ENCODE data around the gene DQX1.
"Not testable (repeated sequence)": the region's sequence is repeated elsewhere in the genome, so short reads cannot be mapped to it uniquely, and the experiment has no call there.

The DQX1 gene

DNA sequence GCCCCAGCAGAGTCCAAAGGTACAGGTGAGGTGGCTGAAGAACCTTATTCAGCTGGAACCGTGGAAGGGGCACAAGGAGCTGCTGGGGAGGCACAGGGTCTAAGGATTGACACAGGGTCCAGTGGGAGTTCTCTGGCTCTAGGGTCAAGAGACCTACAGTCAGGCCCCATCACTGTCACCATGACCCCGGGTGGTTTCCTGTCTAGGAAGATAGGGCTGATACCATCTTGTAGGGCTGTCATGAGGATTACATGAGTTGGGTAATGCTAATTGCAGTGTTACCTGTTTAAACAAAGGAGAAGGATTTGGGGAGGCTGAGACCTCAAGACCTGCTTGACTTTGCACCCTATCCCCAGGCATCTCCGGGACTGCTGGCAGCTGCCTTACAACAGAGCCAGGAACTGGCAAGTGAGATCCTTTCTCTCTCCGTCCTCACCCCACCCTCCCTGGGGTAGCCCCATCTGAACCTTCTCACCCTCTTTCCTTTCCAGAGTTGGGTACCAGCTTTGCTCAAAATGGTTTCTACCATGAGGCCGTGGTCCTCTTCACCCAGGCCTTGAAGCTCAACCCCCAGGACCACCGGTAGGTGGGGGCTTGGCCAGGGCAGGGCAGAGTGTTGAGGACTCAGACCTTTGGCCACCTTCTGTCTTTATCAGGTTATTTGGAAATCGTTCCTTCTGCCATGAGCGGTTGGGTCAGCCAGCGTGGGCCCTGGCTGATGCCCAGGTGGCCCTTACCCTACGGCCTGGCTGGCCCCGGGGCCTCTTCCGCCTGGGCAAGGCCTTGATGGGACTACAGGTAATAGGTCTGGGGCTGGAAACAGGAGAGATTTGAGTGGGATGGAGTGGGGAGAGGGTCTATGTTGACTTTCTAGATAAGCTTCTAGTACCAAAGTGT is 34.1 kb downstream of the DQX1 start:
- no peak for DNase-seq

- no peak for DNase-seq
Measured at GRCh38 chr2:74489906-74490305, 36.1 kb downstream of the DQX1 start.

DNA sequence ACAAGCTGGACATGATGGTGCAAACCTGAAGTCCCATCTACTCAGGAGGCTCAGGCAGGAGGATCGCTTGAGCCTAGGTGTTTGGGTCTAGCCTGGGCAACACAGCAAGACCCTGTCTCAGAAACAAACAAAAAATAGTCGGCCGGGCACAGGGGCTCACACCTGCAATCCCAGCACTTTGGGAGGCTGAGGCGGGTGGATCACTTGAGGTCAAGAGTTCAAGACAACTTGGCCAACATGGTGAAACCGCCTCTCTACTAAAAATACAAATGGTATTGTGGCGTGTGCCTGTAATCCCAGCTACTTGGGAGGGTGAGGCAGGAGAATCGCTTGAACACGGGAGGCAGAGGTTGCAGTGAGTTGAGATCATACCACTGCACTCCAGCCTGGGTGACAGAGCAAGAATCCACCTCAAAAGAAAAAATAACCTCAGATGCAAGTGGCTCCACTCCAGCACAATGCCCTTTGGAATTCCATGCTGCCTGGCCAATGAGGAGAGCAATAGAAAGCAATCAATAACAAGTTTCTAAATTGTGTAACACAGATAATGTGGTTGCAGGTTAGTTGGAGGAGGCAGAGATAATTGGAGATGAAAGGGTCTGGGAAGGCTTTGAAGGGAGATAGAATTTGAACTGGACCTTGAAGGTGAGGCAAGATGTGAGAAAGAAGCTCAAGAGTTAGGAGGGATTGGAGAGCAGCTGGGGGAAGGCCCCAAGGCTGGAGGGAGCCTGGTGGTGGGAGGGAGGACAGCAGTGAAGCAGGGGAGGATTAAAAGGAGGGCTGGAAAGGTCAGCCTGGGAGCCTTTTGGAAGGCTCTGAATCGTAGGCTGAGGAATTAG is 37.2 kb downstream of the DQX1 start:
- DNase-seq = no peak

- no peak for DNase-seq
Measured at GRCh38 chr2:74486141-74486540, 39.9 kb downstream of the DQX1 start.

GRCh38 chr2:74483675-74484164 is 42.3 kb downstream of the DQX1 start:
- not testable (repeated sequence) for DNase-seq

GRCh38 chr2:74482801-74483674 is 43.0 kb downstream of the DQX1 start, which contains the start of the genes CCDC142 and TTC31:
TSS of gene CCDC142 (minus strand) at chr2:74482998. CDS start at chr2:74482837, 161 bp downstream.
TSS of gene TTC31 (plus strand) at chr2:74483081. CDS start at chr2:74483096, 15 bp downstream.
- peak; percentile 92 to 96 for DNase-seq

DNA sequence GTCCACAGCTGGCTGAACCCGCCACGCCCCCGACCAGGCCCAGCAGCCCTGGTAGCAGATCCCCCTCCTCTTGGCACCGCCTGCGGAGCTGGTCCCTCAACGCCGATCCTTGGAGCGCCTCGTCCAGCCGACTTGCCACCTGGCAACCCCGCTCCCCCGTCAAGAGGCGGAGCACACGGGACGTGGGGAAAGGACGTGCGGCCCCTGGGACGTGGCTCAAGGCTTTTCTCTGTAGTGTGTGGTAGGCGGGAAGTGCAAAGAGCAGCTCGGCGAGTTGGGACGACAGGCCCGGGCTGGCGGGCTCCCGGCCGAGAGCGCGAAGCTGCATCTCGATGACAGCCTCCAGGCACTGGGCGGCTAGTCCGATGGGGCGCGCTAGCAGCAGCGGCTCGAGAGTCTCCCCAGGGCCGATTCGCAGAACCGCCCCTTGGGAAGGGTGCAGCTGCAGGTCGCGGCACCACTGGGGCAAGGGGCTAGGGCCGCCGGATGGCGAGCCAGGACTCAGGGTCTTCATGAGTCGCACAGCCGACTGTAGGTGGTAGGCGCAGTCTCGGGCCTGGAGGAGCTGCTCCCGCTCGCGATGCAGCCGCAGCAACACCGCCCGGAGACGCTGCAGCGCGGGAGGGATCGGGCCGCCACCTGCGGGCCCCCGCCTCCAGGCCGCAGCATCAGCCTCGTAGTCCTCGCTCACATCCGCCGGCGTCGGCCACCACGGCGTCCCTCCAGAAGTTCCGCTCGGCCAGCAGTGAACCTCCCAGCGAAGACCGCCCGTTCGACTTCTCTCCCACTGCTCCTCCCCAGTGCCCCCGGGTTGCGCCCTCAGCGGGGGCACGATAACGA is 43.9 kb downstream of the DQX1 start:
- DNase-seq = peak; percentile 45 to 62

- no peak for DNase-seq
Measured at GRCh38 chr2:74481431-74481830, 44.6 kb downstream of the DQX1 start.

- no peak for DNase-seq
Measured at GRCh38 chr2:74474899-74475298, 51.1 kb downstream of the DQX1 start.

GRCh38 chr2:74474481-74474880 is 51.5 kb downstream of the DQX1 start:
- DNase-seq = no peak

DNA sequence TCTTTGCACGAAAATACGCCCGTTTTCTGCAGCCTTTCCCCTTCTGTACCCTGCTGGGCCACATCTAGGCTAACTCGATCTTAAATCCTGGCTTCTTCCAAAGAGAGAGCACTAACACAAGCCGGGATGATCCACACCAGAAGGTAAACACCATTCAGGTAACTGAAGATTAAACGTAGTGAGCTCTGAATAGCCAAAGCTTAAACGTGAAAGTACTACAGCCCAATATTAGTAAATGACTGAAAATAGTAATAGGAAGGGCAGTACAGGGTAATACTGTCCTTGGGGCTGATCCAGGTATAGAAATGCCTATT is 53.1 kb downstream of the DQX1 start:
- DNase-seq = no peak

DNA sequence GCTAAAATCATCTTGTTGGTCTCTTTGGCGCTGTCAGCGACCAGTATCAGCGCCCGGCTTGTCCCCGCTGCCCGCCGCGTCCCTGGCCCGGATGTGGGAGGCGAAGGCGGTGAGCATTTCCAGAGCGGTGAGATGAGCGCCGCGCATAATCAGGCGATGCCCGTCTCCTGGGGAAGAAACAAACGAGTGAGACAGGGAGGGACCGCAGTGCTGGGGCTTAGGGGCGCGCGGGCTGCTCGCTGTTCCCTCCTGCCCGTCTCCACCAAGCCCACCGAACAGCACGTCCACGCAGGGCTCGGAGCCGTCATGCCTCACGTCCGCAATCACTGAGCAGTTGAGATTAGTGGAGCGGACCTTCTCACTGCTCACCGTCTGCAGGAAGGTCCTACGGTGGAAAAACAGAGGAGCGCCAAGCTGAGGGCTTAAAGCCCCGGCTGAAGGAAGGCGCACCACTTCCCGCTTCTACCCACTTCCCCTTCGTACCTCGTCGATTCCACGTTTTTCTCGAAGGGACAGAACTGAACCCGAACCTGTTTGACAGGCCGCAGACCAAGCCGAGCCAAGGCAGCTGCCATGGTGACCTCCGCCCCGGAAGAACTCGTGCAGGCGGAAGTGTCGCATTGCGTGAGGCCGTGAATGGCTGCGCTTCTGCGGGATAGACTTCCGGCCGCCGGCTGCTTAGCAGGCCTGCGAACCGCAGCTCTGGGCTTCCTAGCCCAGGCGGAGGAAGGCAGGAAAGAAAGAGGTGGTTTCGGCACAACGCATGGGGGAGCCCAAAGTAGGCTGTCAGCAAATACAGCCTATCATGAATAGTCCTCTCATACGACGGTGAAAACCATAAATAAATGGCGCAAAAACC is 53.7 kb downstream of the DQX1 start, which contains the start of gene MRPL53:
TSS of gene MRPL53 (minus strand) at position 595 of the 859 bp plus-strand sequence. CDS start at position 575, 20 bp downstream.
- DNase-seq = peak; percentile 94 to 95

DNA sequence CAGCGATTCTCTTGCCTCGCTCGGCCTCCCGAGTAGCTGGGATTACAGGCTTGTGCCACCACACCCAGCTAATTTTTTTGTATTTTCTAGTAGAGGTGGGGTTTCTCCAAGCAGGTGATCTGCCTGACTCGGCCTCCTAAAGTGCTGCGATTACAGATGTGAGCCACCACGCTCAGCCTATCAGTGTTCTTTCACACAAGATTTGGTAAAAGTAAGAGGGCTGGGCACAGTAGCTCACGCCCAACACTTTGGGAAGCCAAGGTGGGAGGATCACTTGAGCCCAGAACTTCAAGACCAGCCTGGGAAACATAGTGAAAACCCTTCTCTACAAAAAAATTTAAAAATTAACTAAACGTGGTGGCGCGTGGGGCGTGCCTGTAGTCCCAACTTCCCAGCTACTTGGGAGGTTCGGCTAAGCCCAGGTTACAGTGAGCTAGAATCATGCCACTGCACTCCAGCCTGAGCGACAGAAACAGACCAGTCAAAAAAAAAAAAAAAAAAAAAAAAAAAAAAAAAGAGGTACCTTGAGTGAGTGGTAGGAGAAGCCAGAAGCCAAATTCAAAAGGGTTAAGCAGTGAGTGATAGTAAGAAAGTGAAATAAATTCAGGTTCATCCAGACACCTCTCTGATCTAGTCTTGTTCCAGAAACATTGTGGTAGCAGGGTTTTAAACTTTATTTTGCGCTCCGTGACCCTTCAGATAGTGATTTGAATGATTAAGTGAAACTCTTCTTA is 54.5 kb downstream of the DQX1 start:
- DNase-seq = no peak

DNA sequence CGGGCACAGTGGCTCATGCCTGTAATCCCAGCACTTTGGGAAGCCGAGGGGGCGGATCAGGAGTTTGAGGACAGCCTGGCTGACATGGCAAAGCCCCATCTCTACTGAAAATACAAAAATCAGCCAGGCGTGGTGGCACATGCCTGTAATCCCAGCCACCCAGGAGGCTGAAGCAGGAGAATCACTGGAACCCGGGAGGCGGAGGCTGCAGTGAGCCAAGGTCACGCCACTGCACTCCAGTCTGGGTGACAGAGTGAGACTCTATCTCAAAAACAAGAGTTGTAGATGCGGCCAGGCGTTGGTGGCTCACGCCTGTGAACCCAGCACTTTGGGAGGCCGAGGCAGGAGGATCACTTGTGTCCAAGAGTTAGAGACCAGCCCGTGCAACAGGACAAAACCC is 55.3 kb downstream of the DQX1 start:
- not testable (repeated sequence) for DNase-seq
